PC-3 (cell line): ENCODE results near the gene BIN2.

Source experiments
- CTCF ChIP-seq: fragments of 300-600 bp; sonication (generic); conservative IDR thresholded peaks from 2 replicates; pipeline ENCODE4 v1.5.1; 2017; ENCODE audit warnings: antibody characterized with exemption, low read depth, mild to moderate bottlenecking, low read length
- EZH2 ChIP-seq: fragments of 300-600 bp; sonication (generic); IDR thresholded peaks from one replicate; pipeline ENCODE4 v1.6.1; 2017; ENCODE audit warnings: antibody characterized with exemption, mild to moderate bottlenecking, low read length; ENCODE audit not compliant: unreplicated experiment

GRCh38 chr12:51343201-51343600, 19.2 kb upstream of the BIN2 start:
- no peak for TF ChIP-seq CTCF
- no peak for TF ChIP-seq EZH2
